Neutrophil (primary cell): ENCODE data around the gene RARRES2.

ENCODE experiments used
- H3K27ac ChIP-seq: fragments of 200-600 bp; sonication (generic); 2 replicates; pipeline ENCODE4 v1.5.1; 2016; ENCODE audit warnings: mild to moderate bottlenecking, moderate library complexity
- H3K27me3 ChIP-seq: fragments of 200-600 bp; sonication (generic); 2 replicates; pipeline ENCODE4 v1.6.0; 2016; ENCODE audit warnings: mild to moderate bottlenecking
- H3K36me3 ChIP-seq: fragments of 200-600 bp; sonication (generic); 2 replicates; pipeline ENCODE4 v1.5.1; 2017
- H3K4me1 ChIP-seq, 2 experiments: fragments of 200-600 bp in 1 of 2; sonication (generic) in 1 of 2; 1 replicate in 1 of 2; 2 replicates in 1 of 2; pipeline versions ENCODE4 v1.5.1 to v1.6.1; 2013 to 2016; ENCODE audit warnings: low read depth in 1 of 2, low read length in 1 of 2, mild to moderate bottlenecking in 1 of 2, moderate library complexity in 1 of 2; ENCODE audit not compliant: control insufficient read depth in 1 of 2, insufficient read depth in 1 of 2
- H3K4me3 ChIP-seq, 2 experiments: fragments of 200-600 bp in 1 of 2; sonication (generic) in 1 of 2; 1 replicate in 1 of 2; 2 replicates in 1 of 2; pipeline ENCODE4 v1.5.1; 2013 to 2016; ENCODE audit warnings: low read depth in 1 of 2, low read length in 1 of 2, mild to moderate bottlenecking in 1 of 2, moderate library complexity in 1 of 2
- H3K9me3 ChIP-seq: fragments of 200-600 bp; sonication (generic); 2 replicates; pipeline ENCODE4 v1.5.1; 2016
- TF ChIP-seq, protein P1 (sequence below): fragments of 200-600 bp; sonication (generic); IDR thresholded peaks from 2 replicates; pipeline ENCODE4 v1.5.1; 2016; ENCODE audit warnings: antibody characterized with exemption

RARRES2 gene

DNA sequence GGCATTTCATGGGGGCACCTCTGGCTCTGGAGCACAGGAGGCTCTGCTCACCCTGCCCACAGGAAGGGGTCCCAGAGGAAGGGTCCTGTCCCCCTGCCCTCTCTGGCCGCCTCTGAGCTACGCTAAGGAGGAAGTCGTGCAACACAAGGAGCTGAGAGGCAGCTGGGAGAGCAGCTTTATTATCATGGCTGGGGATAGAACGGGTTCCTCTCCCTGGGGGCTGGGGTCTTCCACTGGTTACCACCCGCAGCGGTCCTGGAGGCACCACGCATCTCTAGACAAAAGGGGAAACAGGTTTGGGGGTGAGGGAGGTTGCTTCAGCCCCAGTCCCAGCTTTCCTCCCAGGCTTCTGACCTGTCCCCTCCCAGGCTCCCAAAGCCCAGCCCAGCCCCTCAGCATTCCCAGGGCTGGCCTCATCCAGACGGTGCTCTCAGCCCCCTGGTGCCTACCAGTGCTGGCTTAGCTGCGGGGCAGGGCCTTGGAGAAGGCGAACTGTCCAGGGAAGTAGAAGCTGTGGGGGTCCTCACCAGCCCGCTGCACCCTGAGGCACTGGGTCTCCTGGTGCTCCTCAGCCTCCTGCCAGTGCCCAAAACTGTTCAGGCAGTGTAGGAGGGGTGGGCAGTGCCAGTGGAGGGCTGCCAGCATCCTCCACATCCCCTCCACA lies 3.1 kb downstream of the RARRES2 start:
- H3K4me3 ChIP-seq: no peak overlapping the region

DNA sequence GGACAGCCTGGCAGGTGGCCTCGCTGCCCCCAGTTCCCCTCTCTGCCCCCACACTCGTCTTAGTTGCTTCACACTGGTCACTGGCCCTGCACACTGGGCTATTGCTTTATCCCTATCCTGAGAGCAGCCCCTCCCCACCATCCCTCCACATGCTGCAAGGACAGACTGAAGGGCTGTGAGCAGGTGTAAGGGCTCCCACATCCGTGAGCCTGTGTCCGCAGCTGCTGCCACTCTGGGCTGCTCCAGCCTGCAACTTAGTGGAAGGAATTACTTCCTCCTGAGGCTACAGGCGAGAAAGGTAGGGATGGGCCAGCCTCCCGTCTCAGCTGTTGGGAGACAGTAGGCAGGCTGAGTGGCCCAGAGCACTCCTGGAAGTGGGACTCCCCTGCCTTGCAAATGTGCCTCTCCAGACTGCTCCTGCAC lies 3.8 kb downstream of the RARRES2 start:
- no peak overlapping the region for H3K27ac ChIP-seq
- no peak overlapping the region for H3K4me3 ChIP-seq
- TF ChIP-seq, protein P1, sequence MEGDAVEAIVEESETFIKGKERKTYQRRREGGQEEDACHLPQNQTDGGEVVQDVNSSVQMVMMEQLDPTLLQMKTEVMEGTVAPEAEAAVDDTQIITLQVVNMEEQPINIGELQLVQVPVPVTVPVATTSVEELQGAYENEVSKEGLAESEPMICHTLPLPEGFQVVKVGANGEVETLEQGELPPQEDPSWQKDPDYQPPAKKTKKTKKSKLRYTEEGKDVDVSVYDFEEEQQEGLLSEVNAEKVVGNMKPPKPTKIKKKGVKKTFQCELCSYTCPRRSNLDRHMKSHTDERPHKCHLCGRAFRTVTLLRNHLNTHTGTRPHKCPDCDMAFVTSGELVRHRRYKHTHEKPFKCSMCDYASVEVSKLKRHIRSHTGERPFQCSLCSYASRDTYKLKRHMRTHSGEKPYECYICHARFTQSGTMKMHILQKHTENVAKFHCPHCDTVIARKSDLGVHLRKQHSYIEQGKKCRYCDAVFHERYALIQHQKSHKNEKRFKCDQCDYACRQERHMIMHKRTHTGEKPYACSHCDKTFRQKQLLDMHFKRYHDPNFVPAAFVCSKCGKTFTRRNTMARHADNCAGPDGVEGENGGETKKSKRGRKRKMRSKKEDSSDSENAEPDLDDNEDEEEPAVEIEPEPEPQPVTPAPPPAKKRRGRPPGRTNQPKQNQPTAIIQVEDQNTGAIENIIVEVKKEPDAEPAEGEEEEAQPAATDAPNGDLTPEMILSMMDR: no peak
- H3K9me3 ChIP-seq: no peaks in the 10 kb centered on the region
- H3K4me1 ChIP-seq: peaks cover 0 to 6% of the 10 kb centered on the region in 2 experiments
- H3K27me3 ChIP-seq: peaks cover 42% of the 10 kb centered on the region
- H3K36me3 ChIP-seq: peaks cover 59% of the 10 kb centered on the region

More for the DNA sequence above, 3.1 kb downstream of the RARRES2 start:
- H3K4me1 ChIP-seq: peaks cover 0 to 6% of the 10 kb centered on the region in 2 experiments
- no peak overlapping the region for H3K27ac ChIP-seq
- no peaks in the 10 kb centered on the region for H3K9me3 ChIP-seq
- peaks cover 56% of the 10 kb centered on the region for H3K36me3 ChIP-seq
- peaks cover 48% of the 10 kb centered on the region for H3K27me3 ChIP-seq
- TF ChIP-seq, protein P1: no peak

DNA sequence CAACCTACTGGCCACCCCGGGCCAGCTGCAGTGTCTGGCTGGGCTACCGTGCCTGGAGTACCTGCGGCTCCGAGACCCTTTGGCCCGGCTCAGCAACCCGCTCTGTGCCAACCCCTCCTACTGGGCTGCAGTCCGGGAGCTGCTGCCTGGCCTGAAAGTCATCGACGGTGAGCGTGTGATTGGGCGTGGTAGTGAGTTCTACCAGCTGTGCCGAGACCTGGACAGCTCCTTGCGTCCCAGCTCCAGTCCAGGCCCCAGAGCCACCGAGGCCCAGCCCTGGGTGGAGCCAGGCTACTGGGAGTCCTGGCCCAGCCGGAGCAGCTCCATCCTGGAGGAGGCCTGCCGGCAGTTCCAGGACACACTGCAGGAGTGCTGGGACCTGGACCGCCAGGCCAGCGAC lies 4.2 kb downstream of the RARRES2 start:
- H3K4me1 ChIP-seq: peaks cover 0 to 6% of the 10 kb centered on the region in 2 experiments
- no peaks in the 10 kb centered on the region for H3K9me3 ChIP-seq
- H3K4me3 ChIP-seq: no peak overlapping the region
- TF ChIP-seq, protein P1: no peak
- peaks cover 60% of the 10 kb centered on the region for H3K36me3 ChIP-seq
- H3K27ac ChIP-seq: no peak overlapping the region
- peaks cover 37% of the 10 kb centered on the region for H3K27me3 ChIP-seq

DNA sequence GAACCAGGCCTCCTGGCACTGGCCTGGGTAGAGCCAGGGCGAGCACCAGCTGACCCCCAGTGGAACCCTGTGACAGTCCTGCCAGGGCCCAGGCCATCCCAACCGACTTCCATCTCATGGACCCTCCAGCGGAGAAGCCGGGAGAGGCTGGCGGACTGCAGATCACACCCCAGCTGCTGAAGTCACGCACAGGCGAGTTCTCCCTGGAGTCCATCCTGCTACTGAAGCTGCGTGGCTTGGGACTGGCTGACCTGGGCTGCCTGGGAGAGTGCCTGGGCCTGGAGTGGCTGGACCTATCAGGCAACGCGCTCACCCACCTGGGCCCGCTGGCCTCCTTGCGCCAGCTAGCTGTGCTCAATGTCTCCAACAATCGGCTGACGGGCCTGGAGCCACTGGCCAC lies 4.7 kb downstream of the RARRES2 start:
- TF ChIP-seq, protein P1: no peak
- no peak overlapping the region for H3K4me3 ChIP-seq
- H3K9me3 ChIP-seq: no peaks in the 10 kb centered on the region
- peaks cover 32% of the 10 kb centered on the region for H3K27me3 ChIP-seq
- H3K36me3 ChIP-seq: peaks cover 64% of the 10 kb centered on the region
- H3K4me1 ChIP-seq: peaks cover 0 to 6% of the 10 kb centered on the region in 2 experiments
- H3K27ac ChIP-seq: no peak overlapping the region

DNA sequence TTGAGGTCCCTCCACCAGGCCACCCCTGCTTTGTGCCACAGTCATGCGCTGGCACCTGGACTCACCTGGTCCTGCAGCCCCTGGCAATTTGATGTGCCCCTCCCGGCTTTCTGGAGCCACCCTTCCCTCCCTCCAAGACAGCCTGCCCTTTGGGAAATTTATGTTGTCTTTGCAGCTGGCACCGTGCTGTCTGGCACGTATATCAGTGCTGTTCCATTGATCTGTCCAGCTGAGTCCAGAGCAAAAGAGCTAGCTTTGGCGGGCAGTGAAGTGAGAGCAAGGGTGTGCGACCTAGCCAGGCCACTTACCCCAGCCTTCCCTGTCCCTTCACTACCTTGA lies 5.7 kb downstream of the RARRES2 start:
- TF ChIP-seq, protein P1: no peak
- H3K27me3 ChIP-seq: peaks cover 22% of the 10 kb centered on the region
- peaks cover 74% of the 10 kb centered on the region for H3K36me3 ChIP-seq
- no peak overlapping the region for H3K27ac ChIP-seq
- H3K4me1 ChIP-seq: peaks cover 0 to 2% of the 10 kb centered on the region in 2 experiments
- no peak overlapping the region for H3K4me3 ChIP-seq
- no peaks in the 10 kb centered on the region for H3K9me3 ChIP-seq
